ENCODE measurements around the gene MEG3. TPM values are rescaled to one million over a fixed set of nuclear protein-coding genes. Genes with fewer than 3 reads are reported as not detected.

Gene MEG3
- total RNA-seq, 1 experiment from 2014 or later: 338 TPM

DNA sequence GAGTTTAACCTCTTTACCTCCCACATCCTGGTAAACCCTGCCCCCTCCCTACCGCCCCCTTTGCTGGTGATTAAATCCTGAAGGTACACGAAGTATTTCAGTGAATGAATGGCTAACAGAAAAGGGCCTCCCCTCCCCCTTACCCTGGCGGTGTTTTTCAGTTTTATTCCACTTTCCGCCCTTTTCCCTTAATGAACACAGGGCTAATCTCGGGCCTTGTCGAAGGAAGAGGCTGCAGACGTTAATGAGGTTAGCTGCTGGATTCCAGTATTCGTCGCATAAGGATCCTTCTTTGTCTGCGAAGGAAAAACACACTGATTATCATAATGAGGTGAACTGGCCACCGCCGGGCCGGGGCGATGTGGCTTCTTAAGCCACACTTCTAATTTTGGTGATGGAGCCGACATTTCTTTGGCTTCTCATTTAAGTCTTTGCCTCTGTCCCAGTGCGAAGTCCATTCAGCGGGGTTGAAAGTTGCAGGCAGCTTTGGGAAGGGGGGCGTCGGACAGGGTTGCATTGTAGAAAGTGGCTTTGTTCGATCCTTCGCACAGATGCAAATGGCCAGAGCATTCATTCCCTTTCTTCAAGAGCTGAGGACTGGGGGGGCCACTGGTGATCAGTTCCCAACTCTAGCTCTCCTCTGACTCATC, 6.5 kb downstream of the MEG3 start:
- Mint-ChIP-seq H3K36me3 (peaks cover 51% of the 10 kb centered on the region), H3K4me1 (peaks cover 49% of the 10 kb centered on the region), H3K27ac (peak overlapping the region; percentile 49; the same call in 1 of the 2 replicates), H3K4me3 (no peak overlapping the region), H3K27me3 (ENCODE audit: low read depth) (peaks cover 6% of the 10 kb centered on the region), H3K9me3 (peaks cover 10% of the 10 kb centered on the region)
- CTCF ChIA-PET: no interaction called here
- TF ChIP-seq FOXP1 (CRISPR knock-in tag; IDR thresholded peaks at IDR 0.05; ENCODE audit: borderline replicate concordance) (no peak), FOXK1 (CRISPR knock-in tag; IDR thresholded peaks at IDR 0.05) (no peak), TP53 (CRISPR knock-in tag; IDR thresholded peaks at IDR 0.05) (no peak)
- TF ChIP-seq, protein P1, sequence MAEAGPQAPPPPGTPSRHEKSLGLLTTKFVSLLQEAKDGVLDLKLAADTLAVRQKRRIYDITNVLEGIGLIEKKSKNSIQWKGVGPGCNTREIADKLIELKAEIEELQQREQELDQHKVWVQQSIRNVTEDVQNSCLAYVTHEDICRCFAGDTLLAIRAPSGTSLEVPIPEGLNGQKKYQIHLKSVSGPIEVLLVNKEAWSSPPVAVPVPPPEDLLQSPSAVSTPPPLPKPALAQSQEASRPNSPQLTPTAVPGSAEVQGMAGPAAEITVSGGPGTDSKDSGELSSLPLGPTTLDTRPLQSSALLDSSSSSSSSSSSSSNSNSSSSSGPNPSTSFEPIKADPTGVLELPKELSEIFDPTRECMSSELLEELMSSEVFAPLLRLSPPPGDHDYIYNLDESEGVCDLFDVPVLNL (CRISPR knock-in tag; IDR thresholded peaks at IDR 0.05; ENCODE audit: borderline replicate concordance, low read depth): no peak
- POLR2A ChIA-PET: no interaction called here
- ATAC-seq (no peak), DNase-seq (ENCODE audit: low spot score) (no peak)

DNA sequence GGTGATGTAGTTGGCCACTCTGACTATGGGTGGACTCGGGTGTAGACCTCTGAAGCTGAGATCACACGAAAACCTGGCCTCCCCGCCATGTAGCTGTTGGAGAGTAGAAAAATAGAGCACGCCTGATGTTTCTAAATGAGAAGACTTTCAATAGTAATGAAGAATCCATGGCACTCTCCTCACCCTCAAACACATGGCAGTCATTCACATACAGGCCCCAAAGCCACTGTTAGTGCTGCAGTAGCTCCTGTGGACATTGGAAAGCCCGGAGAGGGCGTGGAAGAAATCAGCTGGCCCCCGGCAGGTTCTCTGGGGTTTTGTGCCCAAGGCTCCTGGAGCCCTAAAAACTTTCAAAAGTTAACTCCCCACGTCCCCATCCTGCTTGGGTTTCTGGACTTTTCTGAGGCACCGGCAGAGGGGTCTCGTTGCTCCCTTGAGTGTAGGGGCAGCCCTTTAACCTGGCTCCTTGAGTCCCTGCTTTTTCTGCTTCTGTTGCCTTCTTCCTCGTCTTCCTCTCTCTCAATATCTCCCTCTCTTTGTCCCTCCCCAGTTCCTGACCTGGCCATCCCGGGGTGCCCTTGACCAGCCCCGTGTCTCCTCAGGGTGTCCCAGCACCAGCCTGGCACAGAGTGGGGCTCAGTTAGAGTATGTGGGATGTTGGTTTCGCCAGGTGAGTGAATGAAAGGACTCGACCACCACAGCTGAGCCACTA, 8.3 kb downstream of the MEG3 start:
- TF ChIP-seq, protein P2, sequence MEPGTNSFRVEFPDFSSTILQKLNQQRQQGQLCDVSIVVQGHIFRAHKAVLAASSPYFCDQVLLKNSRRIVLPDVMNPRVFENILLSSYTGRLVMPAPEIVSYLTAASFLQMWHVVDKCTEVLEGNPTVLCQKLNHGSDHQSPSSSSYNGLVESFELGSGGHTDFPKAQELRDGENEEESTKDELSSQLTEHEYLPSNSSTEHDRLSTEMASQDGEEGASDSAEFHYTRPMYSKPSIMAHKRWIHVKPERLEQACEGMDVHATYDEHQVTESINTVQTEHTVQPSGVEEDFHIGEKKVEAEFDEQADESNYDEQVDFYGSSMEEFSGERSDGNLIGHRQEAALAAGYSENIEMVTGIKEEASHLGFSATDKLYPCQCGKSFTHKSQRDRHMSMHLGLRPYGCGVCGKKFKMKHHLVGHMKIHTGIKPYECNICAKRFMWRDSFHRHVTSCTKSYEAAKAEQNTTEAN (CRISPR knock-in tag; IDR thresholded peaks at IDR 0.05): no peak
- no peak for TF ChIP-seq FOXJ3 (CRISPR knock-in tag; IDR thresholded peaks at IDR 0.05; ENCODE audit: borderline replicate concordance)
- no peak for TF ChIP-seq SMAD4 (CRISPR knock-in tag; IDR thresholded peaks at IDR 0.05)
- TF ChIP-seq TCF7 (CRISPR knock-in tag; IDR thresholded peaks at IDR 0.05; ENCODE audit: low read depth): no peak
- TF ChIP-seq TEAD1 (CRISPR knock-in tag; IDR thresholded peaks at IDR 0.05): no peak
- TF ChIP-seq, protein P3, sequence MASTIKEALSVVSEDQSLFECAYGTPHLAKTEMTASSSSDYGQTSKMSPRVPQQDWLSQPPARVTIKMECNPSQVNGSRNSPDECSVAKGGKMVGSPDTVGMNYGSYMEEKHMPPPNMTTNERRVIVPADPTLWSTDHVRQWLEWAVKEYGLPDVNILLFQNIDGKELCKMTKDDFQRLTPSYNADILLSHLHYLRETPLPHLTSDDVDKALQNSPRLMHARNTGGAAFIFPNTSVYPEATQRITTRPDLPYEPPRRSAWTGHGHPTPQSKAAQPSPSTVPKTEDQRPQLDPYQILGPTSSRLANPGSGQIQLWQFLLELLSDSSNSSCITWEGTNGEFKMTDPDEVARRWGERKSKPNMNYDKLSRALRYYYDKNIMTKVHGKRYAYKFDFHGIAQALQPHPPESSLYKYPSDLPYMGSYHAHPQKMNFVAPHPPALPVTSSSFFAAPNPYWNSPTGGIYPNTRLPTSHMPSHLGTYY (CRISPR knock-in tag; IDR thresholded peaks at IDR 0.05): no peak
- no peak overlapping the region for H3K27ac Mint-ChIP-seq
- peaks cover 50% of the 10 kb centered on the region for H3K36me3 Mint-ChIP-seq
- H3K27me3 Mint-ChIP-seq (ENCODE audit: low read depth): peaks cover 4% of the 10 kb centered on the region
- CTCF ChIA-PET: interaction anchor here (0.5 to 1.3 kb wide), 3 partner anchors 17 to 124 kb away, joined by 3 read pairs; no protein-coding TSS in a partner anchor
- H3K4me3 Mint-ChIP-seq: no peak overlapping the region
- POLR2A ChIA-PET: no interaction called here
- DNase-seq (ENCODE audit: low spot score) (no peak), ATAC-seq (no peak)
- H3K9me3 Mint-ChIP-seq: 0 out of 2 replicates have a peak, but pooled peaks cover 4% of the 10 kb centered on the region
- H3K4me1 Mint-ChIP-seq: peaks cover 56% of the 10 kb centered on the region

DNA sequence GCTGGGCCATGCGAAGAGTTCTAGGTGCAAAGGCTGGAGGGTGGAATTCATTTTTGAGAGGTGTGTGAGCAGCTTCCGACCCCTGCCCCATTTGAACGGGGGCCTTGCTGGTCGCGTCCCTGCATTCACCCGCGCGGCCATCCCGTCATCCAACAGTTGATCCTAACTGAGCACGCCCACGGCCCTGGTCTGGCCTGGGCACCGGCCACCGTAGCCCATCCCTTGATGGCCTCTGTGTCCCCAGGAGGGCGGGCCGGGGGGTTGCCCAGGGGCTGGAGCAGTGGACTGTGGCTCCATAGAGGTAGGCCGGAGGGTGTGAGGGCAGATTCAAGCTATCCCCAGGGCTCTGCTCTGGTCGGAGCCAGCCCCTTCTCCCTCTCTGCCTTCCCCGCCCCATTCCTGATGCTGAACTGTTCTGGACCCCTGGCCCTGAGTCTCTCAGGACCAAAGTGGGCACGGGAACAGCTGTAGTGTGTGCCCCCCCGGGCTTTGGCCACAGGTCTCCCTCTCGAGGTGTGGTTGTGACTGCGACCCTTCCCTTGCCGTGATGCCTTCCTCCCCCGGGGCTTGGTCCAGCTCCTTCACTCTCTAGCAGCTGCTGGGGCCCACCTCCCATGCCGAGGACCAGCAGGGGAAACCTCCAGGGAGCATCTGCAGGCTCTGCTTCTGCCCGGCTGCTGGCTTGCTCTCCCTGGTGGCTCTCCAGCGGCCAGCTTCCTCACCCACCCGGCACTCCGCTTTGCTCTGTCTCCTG, 9.1 kb downstream of the MEG3 start:
- Mint-ChIP-seq H3K9me3 (0 out of 2 replicates have a peak, but pooled peaks cover 4% of the 10 kb centered on the region), H3K36me3 (peaks cover 46% of the 10 kb centered on the region), H3K4me1 (peaks cover 54% of the 10 kb centered on the region), H3K27ac (no peak overlapping the region), H3K4me3 (no peak overlapping the region), H3K27me3 (ENCODE audit: low read depth) (peaks cover 6% of the 10 kb centered on the region)
- DNase-seq (ENCODE audit: low spot score): no peak
- ChIA-PET CTCF (interaction anchor here (0.9 to 1.3 kb wide), 3 partner anchors 16 to 126 kb away, joined by 3 read pairs; no protein-coding TSS in a partner anchor), POLR2A (interaction anchor here (0.8 kb wide), 1 partner anchor 27 kb away, joined by 4 read pairs; no protein-coding TSS in a partner anchor)
- no peak for ATAC-seq
- TF ChIP-seq ZNF263 (CRISPR knock-in tag; IDR thresholded peaks at IDR 0.05; ENCODE audit: low read depth) (no peak), ZNF396 (CRISPR knock-in tag; IDR thresholded peaks at IDR 0.05; ENCODE audit: borderline replicate concordance) (no peak), ZNF423 (CRISPR knock-in tag; IDR thresholded peaks at IDR 0.05) (no peak), NR2C2 (CRISPR knock-in tag; IDR thresholded peaks at IDR 0.05) (no peak), ZNF671 (CRISPR knock-in tag; IDR thresholded peaks at IDR 0.05) (no peak), HMGA2 (CRISPR knock-in tag; IDR thresholded peaks at IDR 0.05) (no peak)
- TF ChIP-seq, protein P3 (CRISPR knock-in tag; IDR thresholded peaks at IDR 0.05): no peak
- TF ChIP-seq, protein P4, sequence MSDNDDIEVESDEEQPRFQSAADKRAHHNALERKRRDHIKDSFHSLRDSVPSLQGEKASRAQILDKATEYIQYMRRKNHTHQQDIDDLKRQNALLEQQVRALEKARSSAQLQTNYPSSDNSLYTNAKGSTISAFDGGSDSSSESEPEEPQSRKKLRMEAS (CRISPR knock-in tag; IDR thresholded peaks at IDR 0.05): no peak
- TF ChIP-seq, protein P1 (CRISPR knock-in tag; IDR thresholded peaks at IDR 0.05; ENCODE audit: borderline replicate concordance, low read depth): no peak
- TF ChIP-seq, protein P5, sequence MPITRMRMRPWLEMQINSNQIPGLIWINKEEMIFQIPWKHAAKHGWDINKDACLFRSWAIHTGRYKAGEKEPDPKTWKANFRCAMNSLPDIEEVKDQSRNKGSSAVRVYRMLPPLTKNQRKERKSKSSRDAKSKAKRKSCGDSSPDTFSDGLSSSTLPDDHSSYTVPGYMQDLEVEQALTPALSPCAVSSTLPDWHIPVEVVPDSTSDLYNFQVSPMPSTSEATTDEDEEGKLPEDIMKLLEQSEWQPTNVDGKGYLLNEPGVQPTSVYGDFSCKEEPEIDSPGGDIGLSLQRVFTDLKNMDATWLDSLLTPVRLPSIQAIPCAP (CRISPR knock-in tag; IDR thresholded peaks at IDR 0.05): no peak
- TF ChIP-seq, protein P6, sequence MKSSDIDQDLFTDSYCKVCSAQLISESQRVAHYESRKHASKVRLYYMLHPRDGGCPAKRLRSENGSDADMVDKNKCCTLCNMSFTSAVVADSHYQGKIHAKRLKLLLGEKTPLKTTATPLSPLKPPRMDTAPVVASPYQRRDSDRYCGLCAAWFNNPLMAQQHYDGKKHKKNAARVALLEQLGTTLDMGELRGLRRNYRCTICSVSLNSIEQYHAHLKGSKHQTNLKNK (CRISPR knock-in tag; IDR thresholded peaks at IDR 0.05): no peak
- TF ChIP-seq, protein P7, sequence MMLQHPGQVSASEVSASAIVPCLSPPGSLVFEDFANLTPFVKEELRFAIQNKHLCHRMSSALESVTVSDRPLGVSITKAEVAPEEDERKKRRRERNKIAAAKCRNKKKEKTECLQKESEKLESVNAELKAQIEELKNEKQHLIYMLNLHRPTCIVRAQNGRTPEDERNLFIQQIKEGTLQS (CRISPR knock-in tag; conservative IDR thresholded peaks at IDR 0.05): no peak
